Gastrocnemius medialis (tissue), 4 donors: Measurements from ENCODE around the gene GPRIN1. TPM values are rescaled to one million over a fixed set of nuclear protein-coding genes. Genes with fewer than 3 reads are reported as not detected.
A peak's percentile ranks its signal among the peaks of the same experiment; 100 is the strongest.

ENCODE experiments used
- ATAC-seq, 2 donors: fragments of 150-250 bp; one replicate each; pipeline ENCODE4 v1.9.1; 2016
- DNase-seq, 2 donors: peaks; one replicate each; pipeline ENCODE4 v3.0.0-alpha.2; 2019
- H3K27ac ChIP-seq, 4 donors: fragments of 200-600 bp; sonication (generic); 1 replicate in 1 of 4; 2 replicates in 3 of 4; pipeline ENCODE4 v1.5.1; 2016 to 2018; ENCODE audit warnings: mild to moderate bottlenecking in 2 of 4, moderate library complexity in 1 of 4
- H3K27me3 ChIP-seq, 3 donors: fragments of 200-600 bp; sonication (generic) in 2 of 3; 1 replicate in 1 of 3; 2 replicates in 2 of 3; pipeline versions ENCODE4 v1.5.1 to v1.6.0; 2016 to 2019; ENCODE audit warnings: mild to moderate bottlenecking in 1 of 3, moderate library complexity in 1 of 3
- H3K36me3 ChIP-seq, 2 donors: fragments of 200-600 bp; sonication (generic) in 1 of 2; one replicate each; pipeline ENCODE4 v1.5.1; 2017 to 2018
- H3K4me1 ChIP-seq, 2 donors: fragments of 200-600 bp; sonication (generic) in 1 of 2; one replicate each; pipeline ENCODE4 v1.5.1; 2016 to 2017; ENCODE audit warnings: mild to moderate bottlenecking in 2 of 2
- H3K4me3 ChIP-seq, 4 donors: fragments of 200-600 bp; sonication (generic) in 3 of 4; 1 replicate in 1 of 4; 2 replicates in 3 of 4; pipeline ENCODE4 v1.5.1; 2016 to 2019; ENCODE audit warnings: mild to moderate bottlenecking in 2 of 4
- H3K9me3 ChIP-seq, 3 donors: fragments of 200-600 bp; sonication (generic) in 2 of 3; 1 replicate in 1 of 3; 2 replicates in 2 of 3; pipeline ENCODE4 v1.5.1; 2016 to 2019
- POLR2A ChIP-seq, 2 donors: fragments of 450-650 bp; IDR thresholded peaks; one replicate each; pipeline ENCODE4 v1.6.1; 2017; ENCODE audit warnings: antibody characterized with exemption in 2 of 2, mild to moderate bottlenecking in 2 of 2, moderate library complexity in 2 of 2
- in situ Hi-C, 4 donors: fragments of 200-750 bp; cut with MboI; loops; one replicate each; pipeline versions ENCODE4 v1.15.0 to v1.8.0; 2017; ENCODE audit warnings: low sequenced_read_pairs in 4 of 4
- intact Hi-C: fragments of 100-400 bp; cut with DNase I; formaldehyde crosslinking; loops from one replicate; pipeline ENCODE4 v1.15.1; 2023; ENCODE audit warnings: low total_unique reads
- total RNA-seq, 4 donors: library from RNA; depleted of rRNA; stranded (reverse); fragments of >200 nt; gene quantifications; one replicate each; pipeline versions ENCODE4 v1.1.0 to v1.2.3, GENCODE V29; 2016
- TF ChIP-seq, protein P1 (sequence below), 5 experiments: fragments of 450-650 bp in 3 of 5; fragments of 200-600 bp in 2 of 5; sonication (generic) in 2 of 5; IDR thresholded peaks in 4 of 5; conservative IDR thresholded peaks in 1 of 5; 1 replicate in 4 of 5; 2 replicates in 1 of 5; pipeline ENCODE4 v1.5.1; 2016 to 2019; ENCODE audit warnings: antibody characterized with exemption in 5 of 5, mild to moderate bottlenecking in 3 of 5, moderate library complexity in 3 of 5

The GPRIN1 gene
- total RNA-seq, 4 donors from 2014 or later = 0.35 to 0.78 (median 0.47) TPM

DNA sequence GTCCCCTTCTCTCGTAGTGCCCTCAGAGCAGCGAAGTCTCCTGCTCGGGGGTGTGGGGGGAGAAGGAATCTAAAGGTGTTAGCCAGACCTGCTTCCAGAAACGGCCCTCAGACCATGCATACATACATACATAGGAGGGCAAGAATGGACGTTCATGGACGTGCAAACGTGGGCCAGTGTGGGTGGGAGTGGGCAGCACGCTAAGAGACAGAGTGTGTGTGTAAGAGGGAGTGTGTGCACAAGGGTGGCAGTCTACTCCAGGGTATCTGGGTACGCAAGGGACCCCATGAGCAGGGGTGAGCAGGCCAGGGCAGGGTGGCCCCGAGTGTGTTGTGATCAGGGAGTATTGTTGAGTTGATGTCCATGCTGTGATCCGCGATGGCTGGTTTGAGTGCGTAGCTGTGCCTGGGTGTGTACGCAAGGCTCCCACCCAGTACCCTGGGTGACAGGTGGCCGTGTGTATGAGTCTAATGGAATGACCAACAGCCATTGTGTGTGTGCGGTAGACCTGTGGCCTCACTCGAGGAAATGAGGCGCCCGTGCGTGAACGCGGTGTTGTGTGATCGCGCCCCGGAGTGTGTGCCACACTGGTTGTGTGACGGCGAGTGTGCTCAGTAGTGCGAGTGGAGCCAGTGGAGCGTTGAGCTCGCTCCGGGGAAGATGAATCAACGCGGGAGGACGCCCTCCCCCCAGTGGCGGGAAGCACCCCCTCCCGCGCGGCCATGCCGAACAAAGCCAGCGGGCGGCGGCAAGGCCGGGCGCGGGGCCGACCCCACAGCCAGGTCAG lies 826 bp downstream of the GPRIN1 start:
- H3K9me3 ChIP-seq = no peaks in the 10 kb centered on the region
- intact Hi-C loops = no loop called here
- in situ Hi-C loops = no loop called here
- H3K4me1 ChIP-seq = peaks cover 0 to 4% of the 10 kb centered on the region in 2 donors
- peak overlapping the region; percentile 41 to 60 (median 49) for H3K4me3 ChIP-seq
- H3K27me3 ChIP-seq = peaks cover 8 to 19% (median 11%) of the 10 kb centered on the region in 3 donors
- H3K36me3 ChIP-seq = no peaks in the 10 kb centered on the region
- DNase-seq = no peak
- TF ChIP-seq, protein P1, sequence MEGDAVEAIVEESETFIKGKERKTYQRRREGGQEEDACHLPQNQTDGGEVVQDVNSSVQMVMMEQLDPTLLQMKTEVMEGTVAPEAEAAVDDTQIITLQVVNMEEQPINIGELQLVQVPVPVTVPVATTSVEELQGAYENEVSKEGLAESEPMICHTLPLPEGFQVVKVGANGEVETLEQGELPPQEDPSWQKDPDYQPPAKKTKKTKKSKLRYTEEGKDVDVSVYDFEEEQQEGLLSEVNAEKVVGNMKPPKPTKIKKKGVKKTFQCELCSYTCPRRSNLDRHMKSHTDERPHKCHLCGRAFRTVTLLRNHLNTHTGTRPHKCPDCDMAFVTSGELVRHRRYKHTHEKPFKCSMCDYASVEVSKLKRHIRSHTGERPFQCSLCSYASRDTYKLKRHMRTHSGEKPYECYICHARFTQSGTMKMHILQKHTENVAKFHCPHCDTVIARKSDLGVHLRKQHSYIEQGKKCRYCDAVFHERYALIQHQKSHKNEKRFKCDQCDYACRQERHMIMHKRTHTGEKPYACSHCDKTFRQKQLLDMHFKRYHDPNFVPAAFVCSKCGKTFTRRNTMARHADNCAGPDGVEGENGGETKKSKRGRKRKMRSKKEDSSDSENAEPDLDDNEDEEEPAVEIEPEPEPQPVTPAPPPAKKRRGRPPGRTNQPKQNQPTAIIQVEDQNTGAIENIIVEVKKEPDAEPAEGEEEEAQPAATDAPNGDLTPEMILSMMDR (IDR thresholded peaks at IDR 0.05 in 4 of 5, conservative IDR thresholded peaks at IDR 0.05 in 1 of 5) = no peak
- TF ChIP-seq POLR2A (IDR thresholded peaks at IDR 0.05) = no peak
- peak in 1 of 2 donors; percentile 22 for ATAC-seq
- no peak overlapping the region for H3K27ac ChIP-seq

DNA sequence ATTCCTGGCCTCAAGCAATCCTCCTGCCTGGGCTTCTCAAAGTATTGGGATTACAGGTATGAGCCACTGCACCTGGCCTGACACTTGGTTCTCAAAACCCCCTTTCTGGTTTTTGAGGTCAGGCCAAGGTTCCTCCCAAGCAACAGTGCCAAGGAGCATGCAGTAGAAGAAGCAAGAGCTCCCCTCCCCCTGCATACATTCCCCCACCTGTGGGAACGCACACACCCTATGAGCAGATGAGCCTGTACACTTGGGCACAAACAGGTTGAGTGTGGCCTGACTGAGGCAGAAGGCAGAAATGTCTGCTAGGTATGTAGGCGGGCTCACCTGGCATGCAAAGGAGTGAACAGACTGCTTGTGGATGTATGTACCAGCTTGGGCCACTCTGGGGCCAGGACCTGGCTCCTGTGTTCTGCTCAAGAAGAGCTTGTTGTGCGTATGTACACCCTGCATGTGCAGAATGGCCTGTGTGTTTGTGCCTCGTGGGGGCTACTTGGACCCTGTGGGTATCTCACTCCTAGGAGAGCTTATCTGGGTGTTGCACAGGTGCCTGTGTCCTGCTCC lies 1.7 kb downstream of the GPRIN1 start:
- in situ Hi-C loops (no loop called here), intact Hi-C loops (no loop called here)
- H3K4me3 ChIP-seq = no peak overlapping the region
- H3K27me3 ChIP-seq = peaks cover 5 to 19% (median 11%) of the 10 kb centered on the region in 3 donors
- ATAC-seq (no peak), DNase-seq (no peak)
- TF ChIP-seq, protein P1 (IDR thresholded peaks at IDR 0.05 in 4 of 5, conservative IDR thresholded peaks at IDR 0.05 in 1 of 5) = no peak
- no peak for TF ChIP-seq POLR2A (IDR thresholded peaks at IDR 0.05)
- H3K27ac ChIP-seq = no peak overlapping the region
- no peaks in the 10 kb centered on the region for H3K36me3 ChIP-seq
- peaks cover 0 to 4% of the 10 kb centered on the region in 2 donors for H3K4me1 ChIP-seq
- H3K9me3 ChIP-seq = no peaks in the 10 kb centered on the region

DNA sequence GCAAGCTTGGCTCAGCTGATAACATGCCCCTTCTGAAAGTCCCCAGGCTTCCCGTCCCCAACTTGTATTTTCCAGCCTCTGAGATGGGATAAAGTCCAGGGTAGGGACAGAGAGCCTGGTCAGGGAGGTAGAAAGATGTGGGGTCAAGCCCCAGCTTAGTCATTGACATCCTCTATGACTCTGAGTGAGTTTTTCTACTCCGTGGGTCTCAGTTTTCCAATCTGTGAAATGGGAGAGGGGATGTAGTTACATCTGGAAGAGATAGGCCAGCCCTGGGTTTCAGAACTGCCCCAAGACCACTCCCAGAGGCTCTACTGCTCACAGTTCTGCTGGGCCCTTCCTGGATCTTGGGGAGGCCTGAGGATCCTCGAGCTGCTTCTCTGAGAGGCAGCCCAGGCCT lies 3.1 kb downstream of the GPRIN1 start:
- in situ Hi-C loops (no loop called here), intact Hi-C loops (no loop called here)
- ATAC-seq (no peak), DNase-seq (no peak)
- Histone ChIP-seq H3K27ac (no peak overlapping the region), H3K4me3 (no peak overlapping the region), H3K36me3 (no peaks in the 10 kb centered on the region), H3K9me3 (no peaks in the 10 kb centered on the region), H3K4me1 (peaks cover 0 to 4% of the 10 kb centered on the region in 2 donors), H3K27me3 (peaks cover 5 to 19% (median 11%) of the 10 kb centered on the region in 3 donors)
- no peak for TF ChIP-seq POLR2A (IDR thresholded peaks at IDR 0.05)
- TF ChIP-seq, protein P1 (IDR thresholded peaks at IDR 0.05 in 4 of 5, conservative IDR thresholded peaks at IDR 0.05 in 1 of 5) = no peak

DNA sequence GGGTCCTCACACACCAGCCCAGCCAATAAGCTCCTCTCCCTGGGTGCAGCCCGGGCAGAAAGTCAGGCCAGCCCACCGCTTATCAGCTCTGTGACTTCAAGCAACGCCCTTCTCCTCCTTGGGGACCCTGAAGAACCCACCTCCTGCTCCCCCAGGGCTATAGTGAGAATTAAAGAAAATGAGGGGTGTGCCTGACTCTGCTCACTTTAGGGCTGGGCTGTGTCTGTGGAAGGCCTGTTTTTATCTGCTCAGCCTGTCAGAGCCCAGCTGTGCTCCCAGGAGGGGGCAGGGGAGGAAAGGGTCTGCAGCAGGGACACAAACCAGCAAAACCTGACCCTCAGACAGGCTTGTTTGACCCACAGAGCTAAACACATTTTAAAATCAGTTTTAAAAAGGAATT lies 3.9 kb downstream of the GPRIN1 start:
- intact Hi-C loops = no loop called here

More for the DNA sequence above, 3.9 kb downstream of the GPRIN1 start:
- H3K27me3 ChIP-seq = peaks cover 5 to 19% (median 11%) of the 10 kb centered on the region in 3 donors
- DNase-seq = no peak
- in situ Hi-C loops = no loop called here
- H3K9me3 ChIP-seq = no peaks in the 10 kb centered on the region
- no peak overlapping the region for H3K27ac ChIP-seq
- ATAC-seq = no peak
- no peak overlapping the region for H3K4me3 ChIP-seq
- H3K36me3 ChIP-seq = no peaks in the 10 kb centered on the region
- peaks cover 0 to 4% of the 10 kb centered on the region in 2 donors for H3K4me1 ChIP-seq
- TF ChIP-seq, protein P1 (IDR thresholded peaks at IDR 0.05 in 4 of 5, conservative IDR thresholded peaks at IDR 0.05 in 1 of 5) = no peak
